NCI-H510A treated with DMSO at 0.1 percent for 48 hours (cell line): ENCODE measurements around the gene UACA.
A peak's percentile ranks its signal among the peaks of the same experiment; 100 is the strongest.
"Not testable (repeated sequence)": the region's sequence is repeated elsewhere in the genome, so short reads cannot be mapped to it uniquely, and the experiment has no call there.

Experiments used
- DNase-seq: peaks from one replicate; lab custom pipeline; 2025; lab: John Stamatoyannopoulos, UW

The UACA gene

GRCh38 chr15:70628549-70628896, 134.8 kb downstream of the UACA start:
- DNase-seq = no peak

GRCh38 chr15:70627734-70628548, 135.4 kb downstream of the UACA start:
- DNase-seq = no peak

GRCh38 chr15:70627322-70627721, 136.0 kb downstream of the UACA start:
- no peak for DNase-seq

GRCh38 chr15:70625438-70625837, 137.9 kb downstream of the UACA start:
- DNase-seq = no peak

GRCh38 chr15:70625011-70625410, 138.3 kb downstream of the UACA start:
- DNase-seq = no peak

GRCh38 chr15:70618929-70619328, 144.4 kb downstream of the UACA start:
- DNase-seq = no peak

- no peak for DNase-seq
Observed at GRCh38 chr15:70617911-70618287, 145.5 kb downstream of the UACA start.

- DNase-seq = peak; percentile 68
Observed at GRCh38 chr15:70617076-70617910, 146.1 kb downstream of the UACA start.

GRCh38 chr15:70616311-70616756, 147.0 kb downstream of the UACA start:
- DNase-seq = not testable (repeated sequence)

- no peak for DNase-seq
Observed at GRCh38 chr15:70615435-70616310, 147.7 kb downstream of the UACA start.

GRCh38 chr15:70614221-70614620, 149.1 kb downstream of the UACA start:
- DNase-seq = no peak

- no peak for DNase-seq
Observed at GRCh38 chr15:70613271-70613670, 150.1 kb downstream of the UACA start.

GRCh38 chr15:70611286-70611685, 152.1 kb downstream of the UACA start:
- DNase-seq = no peak

- DNase-seq = no peak
Observed at GRCh38 chr15:70610541-70610940, 152.8 kb downstream of the UACA start.

GRCh38 chr15:70609889-70610288, 153.5 kb downstream of the UACA start:
- no peak for DNase-seq

- DNase-seq = no peak
Observed at GRCh38 chr15:70608144-70608543, 155.2 kb downstream of the UACA start.

GRCh38 chr15:70605606-70606410, 157.6 kb downstream of the UACA start:
- no peak for DNase-seq

- DNase-seq = no peak
Observed at GRCh38 chr15:70604666-70605315, 158.6 kb downstream of the UACA start.
